Sigmoid colon (tissue), 4 donors: ENCODE results near the gene SBF2.

ENCODE experiments used
- CTCF ChIP-seq, 4 experiments: fragments of 450-650 bp in 3 of 4; fragments of 200-600 bp in 1 of 4; IDR thresholded peaks; one replicate each; pipeline ENCODE4 v1.5.1; 2016 to 2019; ENCODE audit warnings: antibody characterized with exemption in 4 of 4, mild to moderate bottlenecking in 3 of 4, moderate library complexity in 2 of 4
- EP300 ChIP-seq, 4 donors: sonication (generic); formaldehyde crosslinking; IDR thresholded peaks; one replicate each; pipeline ENCODE4 v1.6.1; 2017; ENCODE audit warnings: antibody characterized with exemption in 4 of 4
- POLR2A ChIP-seq, 2 donors: fragments of 450-650 bp; IDR thresholded peaks; one replicate each; pipeline ENCODE4 v1.6.1; 2016; ENCODE audit warnings: antibody characterized with exemption in 2 of 2, mild to moderate bottlenecking in 2 of 2, moderate library complexity in 2 of 2

- no peak for TF ChIP-seq POLR2A (IDR thresholded peaks at IDR 0.05)
- TF ChIP-seq EP300 (IDR thresholded peaks at IDR 0.05): no peak
- peak; percentile 34 to 71 (median 66) for TF ChIP-seq CTCF (IDR thresholded peaks at IDR 0.05)
Measured at GRCh38 chr11:9748361-9748970, 545.6 kb downstream of the SBF2 start.
